ENCODE measurements around the gene TMEM245.

DNA sequence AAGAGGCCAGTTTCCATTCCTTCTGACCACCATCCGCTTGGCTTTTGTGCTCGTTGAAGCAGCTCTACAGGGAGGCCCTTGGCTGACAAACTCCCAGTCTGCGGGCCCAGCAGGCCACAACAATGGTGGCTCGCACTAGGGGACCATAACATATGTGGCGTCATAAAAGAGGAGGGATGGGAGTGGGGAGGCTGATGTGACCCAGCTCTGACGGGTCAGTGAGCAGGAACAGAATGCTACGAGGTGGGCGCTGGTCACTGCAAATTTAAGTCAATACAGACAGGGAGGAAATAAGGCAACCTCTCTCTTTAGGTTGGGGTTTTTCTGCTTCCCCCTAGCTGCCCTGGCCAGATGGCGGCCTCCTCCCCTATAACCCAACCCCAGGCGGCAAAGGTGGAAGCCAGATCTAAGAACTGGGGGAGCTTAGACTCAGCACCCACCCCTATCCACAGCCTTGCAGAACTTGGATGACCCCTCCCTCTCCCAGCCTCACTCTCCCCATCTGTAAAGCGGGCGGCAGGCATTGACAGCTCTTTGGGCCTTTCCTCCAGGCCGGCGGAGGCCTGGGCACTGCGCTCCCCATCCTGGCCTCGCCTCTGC is 46.5 kb upstream of the TMEM245 start:
- TF ChIP-seq, protein P1, sequence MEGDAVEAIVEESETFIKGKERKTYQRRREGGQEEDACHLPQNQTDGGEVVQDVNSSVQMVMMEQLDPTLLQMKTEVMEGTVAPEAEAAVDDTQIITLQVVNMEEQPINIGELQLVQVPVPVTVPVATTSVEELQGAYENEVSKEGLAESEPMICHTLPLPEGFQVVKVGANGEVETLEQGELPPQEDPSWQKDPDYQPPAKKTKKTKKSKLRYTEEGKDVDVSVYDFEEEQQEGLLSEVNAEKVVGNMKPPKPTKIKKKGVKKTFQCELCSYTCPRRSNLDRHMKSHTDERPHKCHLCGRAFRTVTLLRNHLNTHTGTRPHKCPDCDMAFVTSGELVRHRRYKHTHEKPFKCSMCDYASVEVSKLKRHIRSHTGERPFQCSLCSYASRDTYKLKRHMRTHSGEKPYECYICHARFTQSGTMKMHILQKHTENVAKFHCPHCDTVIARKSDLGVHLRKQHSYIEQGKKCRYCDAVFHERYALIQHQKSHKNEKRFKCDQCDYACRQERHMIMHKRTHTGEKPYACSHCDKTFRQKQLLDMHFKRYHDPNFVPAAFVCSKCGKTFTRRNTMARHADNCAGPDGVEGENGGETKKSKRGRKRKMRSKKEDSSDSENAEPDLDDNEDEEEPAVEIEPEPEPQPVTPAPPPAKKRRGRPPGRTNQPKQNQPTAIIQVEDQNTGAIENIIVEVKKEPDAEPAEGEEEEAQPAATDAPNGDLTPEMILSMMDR (conservative IDR thresholded peaks at IDR 0.05), result no peak
- TF ChIP-seq EZH2 (IDR thresholded peaks at IDR 0.05; ENCODE audit: low read depth), result no peak

Measured in PC-9 (cell line).